Stimulated activated CD8-positive, alpha-beta memory T cell treated with anti-CD3 and anti-CD28 coated beads, Interleukin-12 subunit alpha, Interleukin-12 subunit beta, amount 100 ng/mL, for 4 hours (primary cell): ENCODE measurements around the gene ALDH18A1.

Experiments used
- DNase-seq: peaks from one replicate; pipeline ENCODE4 v3.0.0-alpha.2; 2020; ENCODE audit warnings: low read depth

Gene ALDH18A1

GRCh38 chr10:95579292-95579691 is 77.2 kb downstream of the ALDH18A1 start:
- no peak for DNase-seq

- DNase-seq: no peak
Measured at GRCh38 chr10:95578619-95579018, 77.9 kb downstream of the ALDH18A1 start.

- no peak for DNase-seq
Measured at GRCh38 chr10:95574649-95575365, 81.7 kb downstream of the ALDH18A1 start.

GRCh38 chr10:95573964-95574604 is 82.4 kb downstream of the ALDH18A1 start:
- no peak for DNase-seq

GRCh38 chr10:95573527-95573926 is 83.0 kb downstream of the ALDH18A1 start:
- no peak for DNase-seq

GRCh38 chr10:95572131-95572820 is 84.2 kb downstream of the ALDH18A1 start:
- no peak for DNase-seq

GRCh38 chr10:95571390-95571789 is 85.1 kb downstream of the ALDH18A1 start:
- DNase-seq: no peak

GRCh38 chr10:95569368-95569767 is 87.1 kb downstream of the ALDH18A1 start:
- DNase-seq: no peak

- DNase-seq: no peak
Measured at GRCh38 chr10:95567903-95568630, 88.4 kb downstream of the ALDH18A1 start.

- DNase-seq: no peak
Measured at GRCh38 chr10:95566136-95566535, 90.4 kb downstream of the ALDH18A1 start.

GRCh38 chr10:95565336-95565735 is 91.2 kb downstream of the ALDH18A1 start:
- DNase-seq: no peak

GRCh38 chr10:95564291-95564690 is 92.2 kb downstream of the ALDH18A1 start:
- no peak for DNase-seq

- no peak for DNase-seq
Measured at GRCh38 chr10:95562341-95562965, 94.1 kb downstream of the ALDH18A1 start.

- no peak for DNase-seq
Measured at GRCh38 chr10:95561864-95562177, 94.7 kb downstream of the ALDH18A1 start.

- peak; percentile 73 for DNase-seq
Measured at GRCh38 chr10:95561177-95561863, 95.2 kb downstream of the ALDH18A1 start, which contains the start of gene SORBS1. Gene SORBS1, minus strand, starts transcription at chr10:95561371. Its CDS starts 120,236 bp downstream, at chr10:95441135.

GRCh38 chr10:95560278-95561176 is 96.0 kb downstream of the ALDH18A1 start:
- peak; percentile 15 for DNase-seq

GRCh38 chr10:95559896-95560277 is 96.6 kb downstream of the ALDH18A1 start:
- no peak for DNase-seq

- DNase-seq: no peak
Measured at GRCh38 chr10:95559471-95559870, 97.0 kb downstream of the ALDH18A1 start.

- no peak for DNase-seq
Measured at GRCh38 chr10:95558593-95559320, 97.8 kb downstream of the ALDH18A1 start.
